GM20431 (cell line): ENCODE results near the gene TSHR.
"Not testable (repeated sequence)": the region's sequence is repeated elsewhere in the genome, so short reads cannot be mapped to it uniquely, and the experiment has no call there.

Experiments used
- in situ Hi-C: fragments of 300-500 bp; cut with MseI, MboI; formaldehyde crosslinking; loops from one replicate; pipeline ENCODE4 v1.15.0; 2020; ENCODE audit warnings: low sequenced_read_pairs; ENCODE audit not compliant: unreplicated experiment

TSHR gene

GRCh38 chr14:80987235-80988032 lies 32.0 kb downstream of the TSHR start:
- in situ Hi-C loops: loop anchor here (25.0 kb wide), 1 partner anchor 175 kb away; no protein-coding TSS in a partner anchor

GRCh38 chr14:80988192-80988591 lies 32.8 kb downstream of the TSHR start:
- in situ Hi-C loops: loop anchor here (25.0 kb wide), 1 partner anchor 174 kb away; no protein-coding TSS in a partner anchor

DNA sequence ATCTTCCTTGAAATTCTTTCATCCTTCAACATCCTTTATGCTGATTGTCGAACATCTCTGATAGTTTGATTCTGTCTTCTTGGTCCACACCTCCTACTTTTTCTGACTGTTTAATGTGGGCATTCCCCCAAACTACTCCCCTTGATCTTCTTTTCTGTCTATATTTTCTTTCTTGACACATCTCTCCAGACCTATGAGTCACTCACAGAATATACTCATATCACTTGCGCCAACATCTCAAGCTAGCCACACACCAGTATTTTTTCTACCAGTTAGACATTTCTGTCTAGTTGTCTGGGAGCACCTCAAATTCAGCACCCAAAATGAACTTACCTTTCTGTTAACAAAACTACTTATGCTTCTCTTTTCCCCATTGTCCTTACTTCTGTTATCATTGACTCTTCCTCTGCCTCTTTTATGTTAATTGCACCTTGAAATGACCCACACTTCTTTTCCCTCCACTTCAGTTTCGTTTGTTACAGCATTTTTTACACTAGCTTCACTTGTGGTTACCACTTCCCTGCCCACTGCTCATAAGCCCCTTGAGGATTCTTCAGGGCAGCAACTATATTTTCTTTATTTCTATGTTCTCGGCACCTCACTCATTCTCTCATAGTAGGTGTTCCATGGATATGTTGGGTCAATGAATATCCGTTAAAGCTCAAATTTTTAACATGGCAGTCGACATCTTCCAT lies 33.5 kb downstream of the TSHR start:
- in situ Hi-C loops: loop anchor here (25.0 kb wide), 1 partner anchor 173 kb away; no protein-coding TSS in a partner anchor

DNA sequence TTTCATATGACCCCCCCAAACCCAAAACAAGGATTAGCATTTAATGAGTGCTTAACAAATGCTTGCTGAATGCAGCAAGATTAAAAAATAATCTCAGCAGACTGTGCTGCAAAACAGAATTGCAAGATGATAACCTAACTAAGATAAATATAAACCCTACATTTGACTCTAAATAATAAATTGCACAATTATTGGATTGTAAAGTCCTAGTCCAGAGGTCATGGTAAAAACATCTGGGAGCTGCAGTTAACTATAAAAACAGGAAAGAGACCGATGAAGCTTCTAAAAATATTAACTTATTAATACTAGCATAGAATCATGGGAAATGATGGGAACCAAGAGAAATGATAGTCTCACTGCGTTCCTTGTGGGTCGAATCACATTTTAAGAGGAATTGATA lies 37.2 kb downstream of the TSHR start:
- in situ Hi-C loops: loop anchor here (25.0 kb wide), 1 partner anchor 170 kb away; no protein-coding TSS in a partner anchor

DNA sequence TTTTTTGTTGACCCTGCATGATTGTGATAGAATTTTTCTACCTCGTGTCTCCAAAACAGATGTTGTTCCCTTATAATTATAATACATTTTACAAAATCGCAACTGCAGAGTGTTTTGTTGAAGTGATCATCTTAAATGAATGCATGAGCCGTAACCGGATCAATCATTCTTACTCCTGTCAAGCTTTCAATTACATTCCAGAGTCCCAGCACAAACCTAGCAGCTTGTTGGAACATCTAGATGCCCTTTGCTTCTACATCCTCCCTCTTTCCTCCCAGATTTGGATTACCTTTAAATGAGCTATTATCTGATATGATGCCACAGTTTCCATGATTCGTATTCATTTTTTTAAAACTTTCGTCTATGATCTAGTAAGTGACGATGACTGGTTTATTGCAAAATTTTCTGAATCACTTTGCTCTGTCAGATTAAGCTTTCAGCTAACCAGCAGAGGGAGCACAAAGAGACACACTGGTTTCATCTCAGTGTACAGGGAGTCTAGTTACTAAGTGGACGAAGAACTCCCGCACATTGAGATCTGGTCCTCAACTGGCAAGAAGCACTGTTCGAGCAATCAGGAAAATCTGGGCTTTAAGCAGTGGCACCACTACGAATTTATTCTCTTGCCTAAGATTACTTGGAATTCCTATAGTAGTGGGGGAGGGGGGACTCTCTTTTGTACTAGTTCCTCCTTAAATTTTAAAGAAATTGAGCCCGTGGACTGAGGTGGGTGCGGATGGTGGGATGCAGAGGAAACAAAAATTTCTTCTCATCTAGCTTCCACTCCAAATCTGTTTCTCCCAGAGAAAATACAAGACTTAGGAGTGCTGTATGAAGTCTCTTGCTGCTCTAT lies 40.9 kb downstream of the TSHR start:
- in situ Hi-C loops: loop anchor here (25.0 kb wide), 1 partner anchor 166 kb away; no protein-coding TSS in a partner anchor

DNA sequence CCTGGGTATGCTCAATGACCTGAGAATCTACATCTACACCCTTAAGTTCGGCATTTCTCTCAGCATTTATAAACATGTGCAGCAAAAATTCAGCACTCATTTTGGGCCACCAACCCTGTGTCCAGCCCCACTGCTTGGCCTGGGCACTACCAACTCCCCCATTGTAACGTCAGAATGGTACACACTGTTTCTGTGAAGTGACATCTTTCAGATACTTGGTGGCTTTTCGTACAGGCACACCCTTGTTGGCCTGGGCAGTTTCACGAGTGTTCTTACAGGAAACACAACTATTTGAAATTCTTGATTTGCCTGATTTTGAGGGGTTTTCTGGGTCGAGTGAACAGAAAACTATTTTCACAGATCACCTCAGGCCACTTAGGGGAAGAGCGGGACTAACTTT lies 46.0 kb downstream of the TSHR start:
- in situ Hi-C loops: no loop called here

GRCh38 chr14:81004575-81004974 lies 49.2 kb downstream of the TSHR start:
- in situ Hi-C loops: no loop called here

GRCh38 chr14:81005540-81006228 lies 50.3 kb downstream of the TSHR start:
- in situ Hi-C loops: no loop called here

DNA sequence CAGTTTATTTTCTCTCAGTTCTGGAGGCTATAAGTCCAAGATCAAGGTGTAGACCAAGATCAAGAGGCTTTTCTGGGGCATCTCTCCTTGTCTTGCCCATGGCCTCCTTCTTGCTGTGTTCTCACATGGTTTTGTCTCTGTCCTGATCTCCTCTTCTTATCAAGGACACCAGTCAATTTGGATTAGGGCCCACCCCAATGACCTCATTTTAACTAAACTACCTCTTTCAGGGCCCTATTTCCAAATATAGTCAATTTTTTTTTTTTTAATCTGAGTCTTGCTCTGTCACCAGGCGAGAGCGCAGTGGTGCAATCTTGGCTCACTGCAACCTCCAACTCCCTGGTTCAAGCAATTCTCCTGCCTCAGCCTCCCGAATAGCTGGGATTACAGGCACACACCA lies 50.8 kb downstream of the TSHR start:
- in situ Hi-C loops: no loop called here

DNA sequence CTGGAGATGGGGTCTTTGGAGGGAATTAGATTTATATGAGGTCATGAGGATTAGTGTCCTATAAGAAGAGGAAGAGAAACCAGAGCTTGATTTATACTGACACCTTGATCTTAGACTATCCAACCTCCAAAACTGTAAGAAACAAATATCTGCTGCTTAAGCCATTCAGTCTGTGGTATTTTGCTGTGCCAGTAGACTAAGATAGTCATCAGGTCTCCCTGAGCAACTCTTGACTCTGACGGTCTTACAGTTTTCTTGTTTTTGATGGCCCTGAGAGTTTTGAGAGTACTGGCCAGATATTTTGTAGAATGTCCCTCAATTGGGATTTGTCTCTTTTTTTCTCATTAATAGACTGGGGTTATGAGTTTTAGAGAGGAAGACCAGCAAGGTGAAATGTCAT lies 51.7 kb downstream of the TSHR start:
- in situ Hi-C loops: no loop called here

DNA sequence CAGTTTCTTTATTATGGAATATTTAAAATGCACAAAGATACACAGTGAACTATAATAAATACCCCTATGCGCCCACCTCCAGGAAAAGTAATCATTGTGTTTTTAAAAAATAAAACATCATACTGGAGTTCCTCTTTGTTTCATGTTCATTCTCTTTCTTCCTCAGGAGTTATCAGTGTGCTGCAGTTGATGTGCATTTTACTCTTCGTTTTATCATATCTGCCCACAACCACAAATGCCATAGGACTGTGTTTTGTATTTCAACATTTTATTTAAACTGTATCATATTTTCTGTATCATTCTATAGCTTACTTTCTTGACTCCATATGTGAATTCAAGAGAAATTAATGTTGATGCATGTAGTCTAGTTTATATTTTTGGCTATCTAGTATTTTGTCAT lies 53.9 kb downstream of the TSHR start:
- in situ Hi-C loops: no loop called here

- in situ Hi-C loops: no loop called here
These were observed 62.8 kb downstream of the TSHR start for GRCh38 chr14:81018251-81018650.

GRCh38 chr14:81018684-81019083 lies 63.3 kb downstream of the TSHR start:
- in situ Hi-C loops: no loop called here

DNA sequence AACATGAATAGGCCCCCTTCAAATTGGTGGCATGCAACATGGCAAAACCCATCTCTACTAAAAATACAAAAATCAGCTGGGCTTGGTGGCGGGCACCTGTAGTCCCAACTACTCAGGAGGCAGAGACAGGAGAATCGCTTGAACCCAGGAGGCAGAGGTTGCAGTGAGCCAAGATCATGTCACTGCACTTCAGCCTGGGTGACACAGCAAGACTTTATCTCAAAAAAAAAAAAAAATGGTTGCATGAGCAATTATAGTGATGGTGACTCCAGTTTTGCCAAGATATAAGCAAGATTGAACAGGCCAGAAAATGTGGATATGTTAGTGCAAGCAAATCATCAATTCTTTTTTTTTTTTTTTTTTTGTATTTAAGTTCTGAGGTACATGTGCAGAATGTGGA lies 63.7 kb downstream of the TSHR start:
- in situ Hi-C loops: not testable (repeated sequence)

- in situ Hi-C loops: no loop called here
These were observed 67.8 kb downstream of the TSHR start for GRCh38 chr14:81023095-81023710.

DNA sequence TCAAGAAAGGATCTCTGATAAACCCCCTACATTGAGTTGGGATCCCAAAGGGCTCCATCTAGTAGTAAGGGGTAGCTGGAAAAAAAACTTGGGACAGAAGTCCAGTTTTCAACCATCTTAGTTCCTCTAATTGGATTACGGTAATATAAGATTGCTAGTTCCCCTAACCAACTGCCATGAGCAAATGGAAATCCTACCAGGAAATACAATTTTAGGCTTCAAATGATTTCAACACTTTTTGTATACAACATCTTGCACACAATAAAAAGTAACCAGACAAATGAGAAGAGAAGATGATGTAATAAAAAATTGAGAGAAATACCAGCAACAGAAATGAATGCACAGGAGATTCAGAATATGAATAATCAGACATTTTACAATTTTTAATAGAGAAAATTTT lies 73.0 kb downstream of the TSHR start:
- in situ Hi-C loops: no loop called here

- in situ Hi-C loops: no loop called here
These were observed 76.1 kb downstream of the TSHR start for GRCh38 chr14:81031488-81031887.

- in situ Hi-C loops: no loop called here
These were observed 78.3 kb downstream of the TSHR start for GRCh38 chr14:81033698-81034240.

GRCh38 chr14:81042438-81042837 lies 87.0 kb downstream of the TSHR start:
- in situ Hi-C loops: no loop called here
